Upper lobe of left lung (tissue), 6 donors: Measurements from ENCODE around the gene VWA7. TPM values are rescaled to one million over a fixed set of nuclear protein-coding genes. Genes with fewer than 3 reads are reported as not detected.
"Not testable (repeated sequence)": the region's sequence is repeated elsewhere in the genome, so short reads cannot be mapped to it uniquely, and the experiment has no call there.

ENCODE experiments used
- ATAC-seq, 2 donors: fragments of 200-7000 bp; cut with Tn5 transposase; one replicate each; pipeline ENCODE4 v1.9.1; 2022; ENCODE audit warnings: mild to moderate bottlenecking in 2 of 2, moderate library complexity in 2 of 2; ENCODE audit not compliant: low FRiP score in 2 of 2
- DNase-seq, 2 donors: peaks; one replicate each; pipeline ENCODE4 v3.0.0-alpha.2; 2019 to 2020
- H3K27ac ChIP-seq, 4 donors: fragments of 200-600 bp; sonication (generic); one replicate each; pipeline ENCODE4 v1.5.1; 2016 to 2019
- H3K27me3 ChIP-seq, 4 donors: fragments of 200-600 bp; sonication (generic); one replicate each; pipeline ENCODE4 v1.5.1; 2017 to 2019
- H3K36me3 ChIP-seq, 4 donors: fragments of 200-600 bp; sonication (generic); one replicate each; pipeline ENCODE4 v1.5.1; 2016 to 2019
- H3K4me1 ChIP-seq, 4 donors: fragments of 200-600 bp; sonication (generic); one replicate each; pipeline ENCODE4 v1.5.1; 2018 to 2019
- H3K4me3 ChIP-seq, 4 donors: fragments of 200-600 bp; sonication (generic); one replicate each; pipeline ENCODE4 v1.5.1; 2017 to 2019; ENCODE audit warnings: mild to moderate bottlenecking in 2 of 4, moderate library complexity in 1 of 4
- H3K9me3 ChIP-seq, 4 donors: fragments of 200-600 bp; sonication (generic); one replicate each; pipeline ENCODE4 v1.5.1; 2018 to 2019
- CTCF ChIP-seq, 6 experiments: fragments of 450-650 bp in 4 of 6; fragments of 200-600 bp in 2 of 6; sonication (generic) in 2 of 6; IDR thresholded peaks; one replicate each; pipeline ENCODE4 v1.5.1; 2016 to 2019; ENCODE audit warnings: antibody characterized with exemption in 6 of 6
- EP300 ChIP-seq, 4 donors: sonication (generic); formaldehyde crosslinking; IDR thresholded peaks; one replicate each; pipeline ENCODE4 v1.5.1; 2017; ENCODE audit warnings: antibody characterized with exemption in 4 of 4, control low read depth in 2 of 4
- POLR2A ChIP-seq, 4 donors: fragments of 450-650 bp; IDR thresholded peaks; one replicate each; pipeline ENCODE4 v1.5.1; 2016 to 2017; ENCODE audit warnings: antibody characterized with exemption in 4 of 4, mild to moderate bottlenecking in 2 of 4
- POLR2AphosphoS5 ChIP-seq, 2 donors: sonication (generic); formaldehyde crosslinking; IDR thresholded peaks; one replicate each; pipeline ENCODE4 v1.5.1; 2017; ENCODE audit warnings: antibody characterized with exemption in 2 of 2
- WGBS, 2 donors: methylation state at CpG; one replicate each; pipeline ENCODE4 v1.1.5; 2017 to 2018; 5-methylcytosine and 5-hydroxymethylcytosine counted together
- total RNA-seq, 6 donors: library from RNA; depleted of rRNA in 4 of 6; stranded (reverse); fragments of >200 nt in 4 of 6; gene quantifications; one replicate each; pipeline versions ENCODE4 v1.1.0 to v1.2.1, GENCODE V29; 2016 to 2021
- donor health status: DM: no; HTN: no; CAD: no; lungs with moderate emphysema.
- donor health status: DM: no; HTN: yes; CAD: no; lungs with severe emphysema.

Gene VWA7
- total RNA-seq, 6 donors from 2014 or later: 4.0 to 7.4 (median 6.6) TPM

DNA sequence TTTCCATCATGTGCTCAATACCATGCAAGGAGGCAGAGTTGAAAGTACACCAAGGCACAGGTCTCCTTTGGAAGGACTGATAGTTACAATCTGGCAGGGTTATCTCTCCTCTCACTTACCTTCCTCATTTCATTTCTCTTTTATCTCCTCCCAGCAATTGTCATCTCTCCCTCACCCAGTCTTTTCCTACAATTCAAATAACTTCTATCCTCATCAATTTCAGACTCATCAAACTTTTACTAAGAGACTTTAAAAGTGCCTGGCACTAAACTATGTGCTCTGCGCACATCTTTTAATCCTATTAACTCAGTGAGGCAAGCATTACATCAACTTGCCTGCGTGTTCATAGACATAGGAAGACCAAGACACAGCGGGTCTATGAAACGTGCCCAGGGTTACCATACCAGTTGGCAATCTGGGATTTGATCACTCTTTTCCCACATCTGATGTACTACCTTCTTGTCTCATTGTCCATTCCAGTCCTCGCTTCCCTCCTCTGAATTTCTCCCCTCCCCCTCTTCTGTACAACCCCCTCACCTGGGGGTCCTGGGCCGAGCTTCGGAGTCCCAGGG, 17.3 kb upstream of the VWA7 start:
- TF ChIP-seq POLR2A (IDR thresholded peaks at IDR 0.05) (no peak), EP300 (IDR thresholded peaks at IDR 0.05) (no peak), CTCF (IDR thresholded peaks at IDR 0.05) (no peak), POLR2AphosphoS5 (IDR thresholded peaks at IDR 0.05) (no peak)

GRCh38 chr6:31793927-31794245, 16.8 kb upstream of the VWA7 start:
- Histone ChIP-seq H3K36me3 (peaks cover 0 to 32% (median 12%) of the 10 kb centered on the region in 4 donors), H3K27ac (peak overlapping the region in 1 of 4 donors; percentile 95), H3K4me1 (peaks cover 9 to 28% (median 17%) of the 10 kb centered on the region in 4 donors)
- not testable (repeated sequence) for H3K9me3 ChIP-seq, DNase-seq, H3K27me3 ChIP-seq, H3K4me3 ChIP-seq, ATAC-seq
- 89 to 93% methylated on average over 6 of the region's 6 CpGs for WGBS, 2 donors

More for the DNA sequence above, 17.3 kb upstream of the VWA7 start:
- DNase-seq (no peak), ATAC-seq (no peak)
- Histone ChIP-seq H3K4me3 (peak overlapping the region in 3 of 4 donors; percentile 62 to 100 (median 97)), H3K4me1 (peaks cover 9 to 28% (median 17%) of the 10 kb centered on the region in 4 donors), H3K27ac (peak overlapping the region; percentile 87 to 98 (median 95)), H3K36me3 (peaks cover 0 to 30% (median 11%) of the 10 kb centered on the region in 4 donors), H3K9me3 (no peaks in the 10 kb centered on the region), H3K27me3 (no peaks in the 10 kb centered on the region)
- 26 to 34% methylated on average over 7 of the region's 7 CpGs for WGBS, 2 donors

- no peaks in the 10 kb centered on the region for H3K27me3 ChIP-seq
- H3K27ac ChIP-seq: peak overlapping the region in 1 of 4 donors; percentile 5
- H3K9me3 ChIP-seq: no peaks in the 10 kb centered on the region
- H3K4me3 ChIP-seq: no peak overlapping the region
- peaks cover 9 to 28% (median 17%) of the 10 kb centered on the region in 4 donors for H3K4me1 ChIP-seq
- 89 to 95% methylated on average over 7 to 12 of the region's 12 CpGs for WGBS, 2 donors
- no peak for ATAC-seq
- peak in 1 of 2 donors; percentile 65 for DNase-seq
- H3K36me3 ChIP-seq: peaks cover 0 to 27% (median 12%) of the 10 kb centered on the region in 4 donors
- no peak for TF ChIP-seq CTCF (IDR thresholded peaks at IDR 0.05)
- TF ChIP-seq EP300 (IDR thresholded peaks at IDR 0.05): no peak
- no peak for TF ChIP-seq POLR2AphosphoS5 (IDR thresholded peaks at IDR 0.05)
- no peak for TF ChIP-seq POLR2A (IDR thresholded peaks at IDR 0.05)
Measured at GRCh38 chr6:31792761-31793171, 15.6 kb upstream of the VWA7 start.

- peaks cover 0 to 32% (median 12%) of the 10 kb centered on the region in 4 donors for H3K36me3 ChIP-seq
- no peak for ATAC-seq
- peaks cover 9 to 28% (median 17%) of the 10 kb centered on the region in 4 donors for H3K4me1 ChIP-seq
- no peak for DNase-seq
- 80 to 92% methylated on average over 3 of the region's 3 CpGs for WGBS, 2 donors
- TF ChIP-seq CTCF (IDR thresholded peaks at IDR 0.05) (no peak), POLR2AphosphoS5 (IDR thresholded peaks at IDR 0.05) (no peak), EP300 (IDR thresholded peaks at IDR 0.05) (no peak), POLR2A (IDR thresholded peaks at IDR 0.05) (no peak)
- H3K27me3 ChIP-seq: no peaks in the 10 kb centered on the region
- H3K9me3 ChIP-seq: no peaks in the 10 kb centered on the region
- no peak overlapping the region for H3K4me3 ChIP-seq
- H3K27ac ChIP-seq: peak overlapping the region in 1 of 4 donors; percentile 21
Measured at GRCh38 chr6:31792090-31792374, 14.9 kb upstream of the VWA7 start.

GRCh38 chr6:31791324-31792089, 14.4 kb upstream of the VWA7 start:
- Histone ChIP-seq H3K27ac (peak overlapping the region in 1 of 4 donors; percentile 21), H3K36me3 (peaks cover 0 to 34% (median 12%) of the 10 kb centered on the region in 4 donors), H3K27me3 (no peaks in the 10 kb centered on the region), H3K4me3 (no peak overlapping the region), H3K4me1 (peaks cover 9 to 28% (median 17%) of the 10 kb centered on the region in 4 donors), H3K9me3 (no peaks in the 10 kb centered on the region)
- TF ChIP-seq POLR2AphosphoS5 (IDR thresholded peaks at IDR 0.05) (no peak), CTCF (IDR thresholded peaks at IDR 0.05) (peak in 5 of 6 experiments; percentile 11 to 37 (median 33))
- DNase-seq (no peak), ATAC-seq (no peak)
- WGBS, 2 donors: 70 to 71% methylated on average over 12 of the region's 12 CpGs
